NCI-H1694 (cell line): ENCODE data around the gene CSN3.
"Not testable (repeated sequence)": the region's sequence is repeated elsewhere in the genome, so short reads cannot be mapped to it uniquely, and the experiment has no call there.

Experiments used
- DNase-seq: peaks from one replicate; lab custom pipeline; 2025; lab: John Stamatoyannopoulos, UW

CSN3 gene, protein sequence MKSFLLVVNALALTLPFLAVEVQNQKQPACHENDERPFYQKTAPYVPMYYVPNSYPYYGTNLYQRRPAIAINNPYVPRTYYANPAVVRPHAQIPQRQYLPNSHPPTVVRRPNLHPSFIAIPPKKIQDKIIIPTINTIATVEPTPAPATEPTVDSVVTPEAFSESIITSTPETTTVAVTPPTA

DNA sequence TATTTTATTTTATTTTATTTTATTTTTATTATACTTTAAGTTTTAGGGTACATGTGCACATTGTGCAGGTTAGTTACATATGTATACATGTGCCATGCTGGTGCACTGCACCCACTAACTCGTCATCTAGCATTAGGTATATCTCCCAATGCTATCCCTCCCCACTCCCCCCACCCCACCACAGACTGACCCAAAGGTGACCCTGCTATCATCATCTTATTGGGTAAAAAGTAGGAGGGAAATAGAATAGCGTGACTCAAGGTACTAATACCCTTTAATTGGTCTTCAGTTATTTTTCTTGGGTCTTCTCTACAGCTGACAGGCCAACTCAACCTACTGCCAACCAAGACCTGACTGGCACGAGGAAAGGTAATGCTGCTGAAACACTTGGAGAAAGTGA, at the start of gene CSN3:
Gene CSN3, plus strand, starts transcription at position 301 of the 400 bp plus-strand sequence. CDS start 2,223 bp downstream, outside the sequence.
- not testable (repeated sequence) for DNase-seq

DNA sequence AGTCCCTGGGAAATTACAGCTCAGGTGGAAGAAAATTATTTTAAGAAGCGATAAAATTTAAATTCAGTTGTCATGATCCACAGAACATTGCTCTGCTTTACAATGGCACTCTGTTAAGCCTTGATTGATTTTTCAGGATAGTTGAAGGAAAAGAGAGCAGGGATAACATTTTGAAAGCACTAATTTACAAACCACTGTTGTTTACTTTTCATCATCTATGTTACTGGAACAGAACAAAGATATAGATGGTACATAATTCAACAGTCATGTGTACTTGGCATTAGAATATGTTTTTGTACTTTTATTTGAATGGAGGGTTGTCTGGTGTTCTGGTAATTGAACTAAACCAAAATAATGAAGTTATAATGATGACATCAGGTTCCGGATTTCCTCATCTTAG, 49.5 kb upstream of the CSN3 start:
- no peak for DNase-seq

DNA sequence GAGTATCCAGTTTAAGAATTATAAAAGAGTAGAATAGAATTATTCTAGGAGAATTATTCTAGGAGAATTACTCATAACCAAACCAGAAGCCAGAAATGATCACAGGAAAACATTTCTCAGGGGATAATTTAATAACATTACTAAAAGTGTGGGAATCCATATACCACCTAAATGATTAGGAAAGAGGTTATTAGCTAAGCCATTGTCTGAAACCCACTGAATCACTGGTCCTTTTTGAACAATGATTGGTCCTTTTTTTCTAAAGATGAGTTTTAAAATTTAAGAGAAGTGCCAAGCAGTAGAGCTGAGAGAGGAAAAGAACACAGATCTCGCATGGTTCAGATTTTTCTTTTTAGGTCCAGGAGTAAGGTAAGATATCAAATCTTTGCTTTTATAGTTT, 47.0 kb upstream of the CSN3 start, which contains the start of gene ODAM:
Gene ODAM, plus strand, starts transcription at position 301 of the 400 bp plus-strand sequence. CDS start 819 bp downstream, outside the sequence.
- no peak for DNase-seq

DNA sequence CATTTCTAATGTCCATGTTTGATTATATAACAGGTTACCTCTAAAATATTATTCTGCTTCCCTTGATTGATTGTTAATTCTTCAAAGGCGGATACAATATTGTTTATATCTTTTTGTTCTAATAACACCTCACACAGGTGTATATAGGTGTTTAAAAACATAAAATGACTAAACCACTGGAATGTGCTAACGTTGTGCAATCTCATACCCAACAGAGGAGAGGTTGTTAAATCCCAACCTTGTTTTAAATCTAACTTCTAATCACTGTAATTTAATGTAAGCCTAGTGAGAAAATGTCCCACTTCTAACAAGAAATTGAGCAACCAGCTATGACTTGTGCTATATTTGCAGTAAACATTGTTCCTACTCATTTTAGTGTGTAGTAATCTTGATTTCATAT, 45.5 kb upstream of the CSN3 start:
- DNase-seq = no peak

DNA sequence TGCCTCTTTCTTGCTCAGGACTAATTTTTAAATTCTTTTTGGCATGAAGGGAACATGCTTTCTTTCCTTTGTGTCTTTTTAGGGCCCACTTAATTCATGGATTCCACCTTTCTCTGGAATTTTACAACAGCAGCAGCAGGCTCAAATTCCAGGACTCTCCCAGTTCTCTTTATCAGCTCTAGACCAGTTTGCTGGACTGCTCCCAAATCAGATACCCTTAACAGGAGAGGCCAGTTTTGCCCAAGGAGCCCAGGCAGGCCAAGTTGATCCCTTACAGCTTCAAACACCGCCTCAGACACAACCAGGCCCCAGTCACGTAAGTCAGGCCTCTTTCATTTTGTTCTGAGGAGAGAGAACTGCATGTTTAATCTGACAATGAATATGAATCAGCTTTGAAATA, 44.6 kb upstream of the CSN3 start:
- no peak for DNase-seq

DNA sequence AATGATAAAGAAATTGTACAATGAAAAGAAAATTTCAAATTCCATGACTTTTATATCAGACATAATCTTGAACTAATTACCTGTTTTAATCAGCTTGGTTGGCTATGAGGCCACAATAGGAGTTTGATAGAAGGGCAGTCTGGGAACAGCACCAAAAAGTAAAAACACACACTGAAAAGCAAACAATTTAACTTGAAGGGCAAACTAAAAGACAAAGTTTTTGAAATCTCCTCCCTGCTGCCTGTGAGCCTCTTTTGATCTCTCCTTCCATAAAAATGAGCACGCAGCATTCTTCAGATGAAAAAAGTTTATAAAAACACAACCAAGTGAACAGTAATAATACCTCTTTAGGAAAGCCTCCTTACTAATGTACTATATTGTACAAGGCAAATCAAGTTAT, 38.8 kb upstream of the CSN3 start:
- no peak for DNase-seq

DNA sequence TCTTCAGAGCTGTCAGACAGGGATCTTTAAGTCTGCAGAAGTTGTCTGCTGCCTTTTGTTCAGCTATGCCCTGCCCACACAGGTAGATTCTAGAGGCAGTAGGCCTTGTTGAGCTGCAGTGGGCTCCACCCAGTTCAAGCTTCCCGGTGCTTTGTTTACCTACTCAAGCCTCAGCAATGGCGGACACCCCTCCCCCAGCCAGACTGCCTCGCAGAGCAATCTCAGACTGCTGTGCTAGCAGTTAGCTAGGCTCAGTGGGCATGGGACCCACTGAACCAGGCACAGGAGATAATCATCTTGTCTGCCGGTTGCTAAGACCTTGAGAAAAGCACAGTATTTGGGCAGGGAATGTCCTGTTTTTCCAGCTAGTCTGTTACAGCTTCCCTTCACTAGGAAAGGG, 29.6 kb upstream of the CSN3 start:
- not testable (repeated sequence) for DNase-seq

DNA sequence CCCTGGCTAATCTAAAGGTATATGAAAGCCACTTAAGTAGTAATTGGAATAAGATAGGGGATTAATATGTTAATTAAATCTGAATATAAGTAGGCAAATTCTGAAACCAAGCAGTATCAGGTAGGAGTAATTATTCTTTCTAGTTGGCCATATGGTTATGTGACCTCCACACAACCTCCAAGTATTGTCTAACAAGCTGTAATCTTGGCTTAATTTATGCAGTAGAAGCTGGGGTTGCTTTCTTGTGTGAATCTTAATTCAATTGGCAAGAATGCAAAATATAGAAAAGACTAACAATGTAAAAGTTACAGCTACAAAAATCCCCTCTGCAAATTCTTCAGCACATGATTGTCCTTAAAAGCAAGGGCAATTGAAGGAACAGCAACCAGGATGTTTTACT, 26.3 kb upstream of the CSN3 start:
- DNase-seq = not testable (repeated sequence)

DNA sequence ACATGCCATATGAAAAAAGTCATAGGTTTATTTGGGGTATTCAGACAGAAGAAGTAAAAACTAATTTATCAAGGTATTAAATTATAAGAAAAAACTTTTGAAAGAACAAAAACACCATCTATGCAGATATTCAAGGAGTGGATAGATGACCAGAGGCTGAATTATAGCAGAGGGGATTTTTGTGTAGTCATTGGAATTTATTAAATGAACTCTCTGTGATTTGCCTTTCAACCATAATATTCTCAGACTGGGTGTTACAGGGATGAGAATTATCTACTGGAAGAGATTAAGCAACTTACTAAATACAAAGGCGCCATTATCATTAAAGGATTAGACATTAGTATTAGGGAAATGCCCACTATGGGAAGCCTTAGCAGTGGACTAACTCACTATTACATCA, 25.8 kb upstream of the CSN3 start:
- not testable (repeated sequence) for DNase-seq

DNA sequence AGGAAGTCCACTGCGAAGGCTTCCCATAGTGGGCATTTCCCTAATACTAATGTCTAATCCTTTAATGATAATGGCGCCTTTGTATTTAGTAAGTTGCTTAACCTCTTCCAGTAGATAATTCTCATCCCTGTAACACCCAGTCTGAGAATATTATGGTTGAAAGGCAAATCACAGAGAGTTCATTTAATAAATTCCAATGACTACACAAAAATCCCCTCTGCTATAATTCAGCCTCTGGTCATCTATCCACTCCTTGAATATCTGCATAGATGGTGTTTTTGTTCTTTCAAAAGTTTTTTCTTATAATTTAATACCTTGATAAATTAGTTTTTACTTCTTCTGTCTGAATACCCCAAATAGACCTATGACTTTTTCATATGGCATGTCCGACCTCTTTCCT, 21.0 kb upstream of the CSN3 start:
- DNase-seq = not testable (repeated sequence)

DNA sequence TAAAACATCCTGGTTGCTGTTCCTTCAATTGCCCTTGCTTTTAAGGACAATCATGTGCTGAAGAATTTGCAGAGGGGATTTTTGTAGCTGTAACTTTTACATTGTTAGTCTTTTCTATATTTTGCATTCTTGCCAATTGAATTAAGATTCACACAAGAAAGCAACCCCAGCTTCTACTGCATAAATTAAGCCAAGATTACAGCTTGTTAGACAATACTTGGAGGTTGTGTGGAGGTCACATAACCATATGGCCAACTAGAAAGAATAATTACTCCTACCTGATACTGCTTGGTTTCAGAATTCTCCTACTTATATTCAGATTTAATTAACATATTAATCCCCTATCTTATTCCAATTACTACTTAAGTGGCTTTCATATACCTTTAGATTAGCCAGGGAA, 20.6 kb upstream of the CSN3 start:
- not testable (repeated sequence) for DNase-seq

DNA sequence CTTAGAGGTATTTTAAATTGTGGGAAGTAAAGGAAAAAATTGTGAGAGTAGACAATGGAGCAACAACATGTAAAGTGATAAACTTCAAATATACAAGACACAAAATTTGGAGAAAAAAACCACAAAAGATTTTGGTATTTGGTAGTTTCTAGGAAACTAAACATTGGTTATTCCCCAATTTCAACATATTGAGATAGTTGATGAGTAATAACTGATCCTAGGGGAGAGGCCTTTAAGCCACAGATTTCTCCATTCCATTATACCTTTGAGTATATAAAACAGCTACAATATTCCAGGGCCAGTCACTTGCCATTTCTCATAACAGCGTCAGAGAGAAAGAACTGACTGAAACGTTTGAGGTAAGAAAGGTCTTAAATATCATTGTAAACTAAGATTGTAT, 16.6 kb upstream of the CSN3 start, which contains the start of gene FDCSP:
Gene FDCSP, plus strand, starts transcription at position 301 of the 400 bp plus-strand sequence. CDS start 5,071 bp downstream, outside the sequence.
- no peak for DNase-seq

DNA sequence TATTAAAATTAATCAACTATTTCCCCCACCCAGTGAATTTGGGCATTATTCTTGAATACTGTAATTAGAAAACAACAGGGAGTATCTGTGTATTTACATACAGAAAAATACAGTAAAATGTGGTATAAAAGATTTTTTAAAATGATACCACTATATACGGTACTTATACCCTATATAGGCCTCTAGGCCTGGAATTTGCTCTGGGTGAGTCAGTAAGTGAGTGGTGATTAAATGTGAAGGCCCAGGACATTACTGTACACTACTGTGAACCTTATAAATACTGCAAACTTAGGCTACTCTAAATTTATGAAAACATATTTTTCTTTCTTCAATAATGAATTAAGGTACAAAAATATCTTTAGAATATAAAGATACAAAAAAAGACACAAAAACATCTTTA, 6.3 kb upstream of the CSN3 start:
- DNase-seq = no peak

DNA sequence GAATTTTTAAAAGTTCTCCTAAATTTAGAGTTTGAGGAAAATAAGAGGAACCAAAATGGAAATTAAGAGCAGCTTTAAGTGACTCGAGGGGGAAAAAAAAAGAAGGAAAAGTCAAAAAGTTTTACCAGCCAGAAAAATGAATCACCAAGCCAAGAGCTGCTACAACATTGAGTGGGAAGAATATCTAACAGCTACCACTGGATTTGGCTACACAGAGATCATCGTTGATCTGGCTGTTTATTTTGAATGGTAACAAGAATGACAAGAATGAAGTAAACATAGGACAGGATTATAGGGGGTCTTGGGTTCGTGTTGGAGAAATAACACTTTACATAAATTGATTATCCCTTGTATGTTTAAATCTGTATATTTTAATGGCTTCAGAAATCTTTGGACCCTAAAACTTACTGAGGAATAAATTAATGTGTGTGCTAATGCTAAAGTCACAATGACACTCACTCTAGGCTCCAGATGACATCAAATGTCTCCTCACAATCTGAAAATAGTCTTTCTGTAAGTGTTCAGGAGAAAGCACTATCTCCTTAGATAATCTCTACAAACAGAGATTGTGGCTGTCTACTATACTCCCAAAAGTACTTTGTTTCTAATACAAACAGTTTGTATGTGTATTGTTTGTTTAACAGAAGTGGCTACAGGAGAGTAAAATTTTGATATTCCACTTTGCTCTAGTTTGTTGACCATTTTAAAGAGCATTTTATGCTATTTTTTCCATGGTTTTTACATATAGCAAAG, 3.1 kb upstream of the CSN3 start:
- no peak for DNase-seq

DNA sequence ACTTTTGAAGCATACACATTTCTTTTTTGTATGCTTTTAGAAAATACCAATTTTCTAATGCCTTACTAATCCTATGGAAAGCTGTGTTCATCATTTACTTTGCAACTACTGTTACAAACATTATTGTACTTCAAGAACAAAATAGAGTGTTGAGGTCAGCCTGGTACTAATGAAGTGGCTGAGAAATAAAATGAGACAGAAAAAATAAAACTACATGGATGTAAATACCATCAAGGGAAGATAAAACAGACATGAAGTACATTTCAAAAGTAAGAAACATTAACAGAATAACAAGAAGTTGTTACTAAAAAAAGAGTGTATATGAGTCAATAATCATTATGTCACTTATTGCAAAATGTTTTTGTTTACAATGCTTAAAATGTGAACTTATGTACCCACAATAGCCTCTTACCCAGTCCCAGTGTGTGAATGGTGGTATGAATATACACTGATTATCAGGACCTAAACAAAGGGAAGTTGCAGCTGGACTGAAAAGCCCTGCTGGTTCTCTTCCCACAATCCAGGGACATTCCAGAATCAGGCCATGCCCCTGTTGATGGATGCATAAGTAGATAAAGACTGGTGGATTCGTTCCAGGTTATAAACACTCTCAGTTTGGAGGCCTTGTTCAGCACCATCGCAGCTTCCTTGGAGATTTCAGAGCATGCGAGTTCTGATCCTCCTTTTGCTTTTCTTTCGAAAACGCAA, 2.4 kb upstream of the CSN3 start:
- DNase-seq = no peak

DNA sequence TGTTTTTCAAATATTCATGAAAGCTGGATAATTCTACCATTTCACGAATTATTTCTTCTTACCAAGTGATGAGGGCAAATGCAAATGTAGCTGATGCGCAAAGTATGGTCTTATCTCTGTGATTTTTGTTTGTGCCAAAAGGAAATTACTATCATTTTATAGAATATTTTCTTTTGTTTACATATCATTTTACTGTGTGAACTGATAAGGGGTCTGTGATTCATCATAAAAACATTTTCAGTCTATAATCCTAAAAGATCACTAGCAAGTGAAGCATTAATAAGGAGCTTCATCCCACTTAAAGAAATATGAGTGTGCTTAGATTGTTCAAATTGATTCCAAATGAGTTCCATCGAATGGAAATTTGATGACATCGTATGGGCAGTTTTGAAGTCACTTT, 694 bp downstream of the CSN3 start:
- DNase-seq = no peak

DNA sequence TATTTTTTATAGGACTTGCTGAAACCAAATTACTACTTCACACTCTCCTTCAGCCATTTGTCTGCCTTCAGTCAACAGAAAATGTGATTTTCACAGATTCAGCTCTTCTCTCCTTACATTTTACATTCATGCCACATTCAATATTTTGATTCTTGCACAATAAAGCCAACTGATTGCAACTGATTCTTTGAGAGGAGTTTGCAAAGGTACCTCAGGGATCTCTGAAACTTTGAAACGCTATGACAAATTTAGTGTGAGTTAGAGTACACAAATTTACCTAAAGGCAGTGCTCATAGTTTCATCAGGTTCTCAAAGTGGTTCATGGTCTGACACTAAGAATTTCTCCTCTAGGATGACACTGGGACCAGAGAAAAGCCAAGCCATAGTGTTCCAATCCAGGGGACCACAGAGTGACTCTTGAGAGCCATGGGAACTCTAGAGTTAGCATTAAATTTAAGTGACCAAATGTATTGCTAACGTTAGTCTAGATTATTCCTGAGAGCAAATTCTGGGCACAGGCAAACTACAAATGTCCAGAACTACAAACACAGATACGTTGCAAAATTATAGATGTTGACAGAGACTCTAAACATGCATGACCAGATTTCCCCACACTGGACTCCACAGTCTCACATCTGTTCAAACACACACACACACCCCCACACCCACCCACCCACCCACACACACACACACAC, 9.0 kb downstream of the CSN3 start:
- DNase-seq = no peak

DNA sequence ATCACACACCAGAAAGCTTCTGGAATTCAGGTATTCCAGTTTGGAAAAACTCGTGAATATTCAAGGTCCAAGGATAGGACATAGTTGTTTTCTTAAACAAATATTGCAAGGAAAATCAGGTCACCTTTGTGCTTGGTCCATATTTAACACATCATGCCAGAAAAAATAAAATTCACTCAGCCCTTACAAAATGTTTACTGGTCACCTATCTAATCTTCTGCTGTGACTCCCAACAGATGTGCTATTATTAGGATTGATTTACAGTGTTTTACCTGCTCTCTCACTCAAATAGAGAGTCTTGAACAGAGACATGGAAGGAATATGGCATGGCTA, 9.5 kb downstream of the CSN3 start:
- DNase-seq = no peak

DNA sequence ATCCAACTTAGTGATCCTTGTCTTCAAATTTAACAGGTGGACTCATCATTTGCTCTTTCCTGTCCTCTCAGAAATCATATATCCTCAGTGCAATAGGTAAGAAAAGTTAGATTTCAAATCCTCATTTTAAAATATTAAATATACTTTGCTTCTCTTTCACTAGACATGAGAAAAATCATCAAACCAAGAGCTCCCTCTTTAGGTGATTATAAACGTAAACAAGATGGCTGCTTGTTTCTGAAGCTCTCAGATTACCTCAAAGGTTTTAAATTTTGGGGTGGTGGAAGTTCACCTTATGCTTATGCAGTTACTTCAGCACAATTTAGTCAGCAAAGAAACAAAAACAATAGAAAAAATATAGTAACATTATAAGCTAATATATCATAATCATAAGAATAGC, 27.3 kb downstream of the CSN3 start:
- DNase-seq = peak; percentile 1

DNA sequence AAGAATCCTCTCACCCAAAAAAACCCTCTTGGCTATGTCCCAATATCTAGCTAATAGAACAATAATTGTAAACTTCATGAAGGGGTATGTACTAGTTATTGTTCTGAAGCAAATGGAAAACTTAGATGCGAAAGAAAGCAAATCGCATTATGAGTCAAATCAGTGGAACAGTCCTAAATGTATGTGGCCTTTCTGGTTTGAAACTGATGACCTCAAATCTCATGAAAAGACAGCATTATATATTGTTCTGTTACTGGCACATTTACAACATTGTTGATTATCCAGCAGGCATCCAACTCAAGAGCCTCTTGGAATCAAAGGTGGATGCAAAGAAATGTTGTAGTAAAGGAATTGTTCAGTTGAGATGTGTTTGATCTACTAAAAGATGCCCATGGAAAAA, 34.7 kb downstream of the CSN3 start:
- no peak for DNase-seq

DNA sequence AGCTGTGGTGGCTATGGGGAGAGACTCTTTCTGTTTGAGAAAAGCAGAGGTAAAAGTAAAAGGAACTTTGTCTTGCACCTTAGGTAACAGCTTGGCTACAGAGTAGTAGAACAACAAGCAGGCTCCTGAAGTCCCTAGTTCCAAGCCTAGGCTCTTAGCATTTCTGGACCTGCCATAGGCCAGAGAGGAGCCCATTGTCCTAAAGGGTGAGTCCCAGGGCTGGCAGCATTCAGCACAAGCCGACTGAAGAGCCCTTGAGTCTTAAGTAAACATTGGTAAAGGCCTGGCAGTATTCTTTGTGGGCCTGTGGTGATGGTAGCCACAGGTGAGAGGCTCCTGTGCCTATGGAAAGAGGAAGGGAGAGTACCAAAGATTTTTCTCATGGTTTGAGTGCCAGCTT, 38.2 kb downstream of the CSN3 start:
- no peak for DNase-seq

DNA sequence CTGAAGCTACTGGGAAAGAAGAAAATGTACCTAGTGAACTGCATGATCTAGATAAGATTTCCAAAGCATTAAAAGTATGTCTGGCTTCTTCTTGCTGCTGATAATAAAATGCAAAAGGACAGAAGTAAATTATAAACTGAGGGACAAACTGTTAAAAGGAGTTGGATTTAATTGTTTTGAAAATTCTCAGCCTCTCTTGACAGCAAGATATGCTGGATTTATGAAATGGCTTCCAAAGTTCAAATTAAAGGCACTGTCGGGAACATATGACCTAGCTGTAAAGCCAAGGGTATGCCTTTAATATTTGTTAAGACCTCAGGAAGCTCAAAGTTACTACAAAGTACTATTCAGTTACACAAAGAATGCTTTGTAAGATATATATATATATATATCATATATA, 46.3 kb downstream of the CSN3 start:
- no peak for DNase-seq

DNA sequence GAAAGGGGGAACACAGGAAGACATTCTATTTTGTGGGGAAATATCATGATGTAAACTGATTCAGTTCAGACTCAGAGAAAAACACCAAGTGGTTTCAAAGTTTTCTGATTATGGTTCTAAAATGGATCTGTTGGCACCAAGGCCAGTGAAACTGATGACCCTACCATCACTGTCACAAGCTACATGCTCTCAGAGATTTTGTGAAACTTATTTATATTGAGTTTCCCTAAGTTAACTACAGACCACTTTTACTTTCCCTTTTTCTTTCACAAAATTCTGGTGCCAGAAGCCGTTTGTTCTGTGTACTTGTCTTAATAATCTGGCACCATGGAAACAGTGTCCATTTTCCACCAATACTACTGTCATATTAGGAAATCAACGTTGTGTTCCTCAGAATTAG, 48.9 kb downstream of the CSN3 start:
- DNase-seq = no peak
